ENCODE data around the gene ZNF273.
"Not testable (repeated sequence)": the region's sequence is repeated elsewhere in the genome, so short reads cannot be mapped to it uniquely, and the experiment has no call there.

The ZNF273 gene

DNA sequence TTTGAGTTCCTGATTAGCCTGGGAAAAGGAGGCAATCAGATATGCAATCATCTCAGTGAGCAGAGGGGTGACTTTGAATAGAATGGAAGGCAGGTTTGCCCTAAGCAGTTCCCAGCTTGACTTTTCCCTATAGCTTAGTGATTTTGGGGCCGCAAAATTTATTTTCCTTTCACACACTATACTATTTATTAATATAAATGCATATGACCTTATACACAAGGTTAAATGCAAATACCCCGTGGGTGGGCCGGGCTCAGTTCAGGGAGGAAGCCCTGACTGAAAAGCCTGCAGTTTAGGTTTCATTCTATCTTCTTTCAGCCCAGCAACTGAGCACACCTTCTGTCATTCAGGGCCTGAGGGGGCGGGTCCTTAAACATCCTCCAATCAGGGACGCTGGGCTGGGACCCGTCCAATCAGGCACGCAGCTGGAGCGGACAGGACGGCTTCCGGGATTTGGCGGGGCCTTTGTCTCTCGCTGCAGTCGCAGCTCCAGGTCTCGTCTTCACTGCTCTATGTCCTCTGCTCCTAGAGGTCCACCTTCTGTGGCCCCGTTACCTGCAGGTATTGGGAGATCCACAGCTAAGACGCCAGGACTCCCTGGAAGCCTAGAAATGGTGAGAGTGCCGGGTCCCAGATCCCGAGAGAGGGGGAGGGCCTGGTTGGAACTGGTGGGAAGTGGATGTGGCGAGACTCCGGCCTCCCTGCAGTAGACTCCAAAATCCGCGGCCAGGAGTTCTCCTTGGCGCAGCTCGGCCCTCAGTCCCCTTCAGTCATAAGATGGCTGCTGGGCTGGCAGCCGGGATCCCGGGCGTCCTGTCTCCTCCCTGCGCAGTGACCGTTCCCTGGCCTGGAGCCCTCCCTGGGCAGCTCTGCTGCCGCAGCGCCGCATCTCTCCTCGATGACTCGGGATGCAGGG, at the start of gene ZNF273:
Gene ZNF273, plus strand, starts transcription at position 468 of the 916 bp plus-strand sequence. Its CDS starts 45 bp downstream, at position 513.
- DNase-seq: peak; percentile 93

DNA sequence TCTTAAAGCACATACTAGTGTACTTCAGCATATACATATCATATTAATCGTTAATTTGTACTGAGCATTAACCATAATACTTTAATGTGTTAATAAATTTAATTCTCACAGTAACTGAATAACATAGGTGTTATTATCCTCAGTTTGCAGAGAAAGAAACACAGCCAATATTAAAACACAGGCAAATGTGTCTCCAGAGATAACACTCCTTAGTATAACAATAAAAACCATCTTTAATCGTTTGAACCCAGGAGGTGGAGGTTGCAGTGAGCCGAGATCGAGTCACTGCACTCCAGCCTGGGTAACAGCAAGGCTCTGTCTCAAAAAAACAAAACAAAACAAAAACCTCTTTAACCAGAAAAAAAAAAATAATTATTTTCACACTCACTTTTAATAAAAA, 49.4 kb upstream of the ZNF273 start:
- no peak for DNase-seq

DNA sequence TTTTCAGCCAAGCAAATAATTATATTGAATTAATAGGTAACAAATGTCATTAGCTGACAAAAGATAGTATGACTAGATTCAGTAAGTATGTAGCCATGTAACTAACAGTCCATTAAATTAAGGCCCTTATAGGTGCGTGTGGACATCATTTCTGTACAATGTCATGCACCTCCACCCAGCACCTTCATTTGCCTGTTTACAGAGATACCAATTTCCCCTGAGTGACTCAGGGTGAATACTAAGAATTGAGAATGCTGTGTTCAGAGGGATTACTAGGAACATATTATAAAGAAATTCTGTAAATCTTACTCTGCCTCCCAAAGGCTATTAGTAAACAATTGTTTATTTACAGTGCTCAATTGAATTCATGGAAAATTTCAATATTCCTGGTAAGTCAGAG, 48.1 kb upstream of the ZNF273 start:
- DNase-seq: no peak

GRCh38 chr7:64863021-64863420, 40.1 kb upstream of the ZNF273 start:
- no peak for DNase-seq

DNA sequence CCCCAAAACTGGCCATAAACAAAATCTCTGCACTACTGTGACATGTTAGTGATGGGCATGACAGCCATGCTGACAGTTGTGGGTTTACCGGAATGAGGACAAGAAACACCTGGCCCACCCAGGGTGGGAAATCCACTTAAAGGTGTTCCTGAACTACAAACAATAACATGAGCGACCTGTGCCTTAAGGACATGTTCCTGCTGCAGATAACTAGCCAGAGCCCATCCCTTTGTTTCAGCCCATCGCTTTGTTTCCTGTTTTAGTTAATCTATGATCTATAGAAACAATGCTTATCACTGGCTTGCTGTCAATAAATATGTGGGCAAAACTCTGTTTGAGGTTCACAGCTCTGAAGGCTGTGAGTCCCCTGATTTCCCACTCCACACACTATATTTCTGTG, 39.5 kb upstream of the ZNF273 start:
- not testable (repeated sequence) for DNase-seq

- DNase-seq: no peak
These were observed 39.1 kb upstream of the ZNF273 start for GRCh38 chr7:64863969-64864368.

- DNase-seq: no peak
These were observed 35.1 kb upstream of the ZNF273 start for GRCh38 chr7:64867863-64868440.

DNA sequence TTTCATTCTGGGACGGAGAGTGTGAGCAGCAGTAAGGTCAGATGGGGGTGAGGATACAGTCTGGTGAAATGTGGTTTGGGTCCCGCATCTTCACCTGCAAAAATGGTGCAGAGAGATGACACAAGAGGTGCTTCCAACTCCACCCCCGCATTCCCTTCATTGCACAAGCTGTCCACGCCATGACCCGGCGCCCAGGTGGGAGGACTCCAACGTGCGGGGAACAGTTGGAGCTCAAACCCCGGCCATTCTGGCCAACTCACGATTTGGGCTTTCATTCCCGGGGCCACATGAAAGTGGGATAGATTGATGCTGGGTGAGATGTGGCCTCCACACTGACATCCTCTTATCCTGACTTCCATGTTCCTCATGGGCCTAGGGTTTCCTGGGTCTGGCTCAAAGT, 34.6 kb upstream of the ZNF273 start:
- no peak for DNase-seq

DNA sequence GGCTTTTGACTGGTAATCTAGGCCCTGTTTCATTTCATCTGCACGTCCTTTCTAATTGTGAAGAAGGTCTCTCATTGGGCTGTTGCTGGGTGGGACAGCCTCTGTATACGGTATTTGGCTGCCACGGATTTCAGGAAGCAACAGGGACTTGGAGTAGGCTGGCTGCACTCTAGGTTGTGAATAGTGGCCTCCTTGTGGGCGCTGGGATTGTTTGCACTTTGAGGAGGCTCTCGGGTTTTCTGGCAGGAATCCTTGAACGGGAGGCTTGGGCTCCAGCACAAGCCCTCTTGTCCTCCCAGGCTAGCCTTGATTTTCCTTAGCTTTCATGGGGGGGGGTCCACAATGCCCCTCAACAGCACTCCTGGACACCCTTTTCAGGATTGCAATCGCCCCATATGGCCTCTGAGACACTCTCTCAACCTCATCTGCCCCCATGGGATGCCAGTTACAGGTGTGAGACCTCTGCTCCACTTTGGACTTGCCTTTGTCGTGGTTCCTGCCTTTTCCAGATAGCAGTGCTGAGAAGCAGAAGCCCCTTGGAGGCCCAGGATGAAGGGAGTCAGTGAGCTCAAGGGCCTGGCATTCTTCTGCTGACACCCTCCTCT, 33.9 kb upstream of the ZNF273 start:
- no peak for DNase-seq

- no peak for DNase-seq
These were observed 33.0 kb upstream of the ZNF273 start for GRCh38 chr7:64869912-64870562.

- DNase-seq: no peak
These were observed 32.4 kb upstream of the ZNF273 start for GRCh38 chr7:64870656-64871055.

DNA sequence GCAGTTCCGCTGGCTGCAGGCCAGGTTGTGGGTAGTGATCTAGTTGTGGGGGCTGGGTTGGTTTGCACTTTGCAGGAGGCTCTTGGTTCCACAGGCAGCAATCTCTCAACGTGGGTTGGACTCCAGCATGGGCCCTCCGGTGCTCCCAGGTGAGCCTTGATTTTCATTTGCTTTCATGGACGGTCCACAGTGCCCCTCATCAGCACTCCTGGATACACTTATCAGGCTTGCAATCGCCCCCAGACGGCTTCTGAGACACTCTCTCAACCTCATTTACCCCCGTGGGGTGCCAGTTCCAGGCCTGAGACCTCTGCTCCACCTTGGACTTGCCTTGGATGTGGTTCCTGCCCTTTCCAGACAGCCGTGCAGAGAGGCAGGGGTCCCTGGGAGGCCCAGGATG, 31.3 kb upstream of the ZNF273 start:
- no peak for DNase-seq

- no peak for DNase-seq
These were observed 30.5 kb upstream of the ZNF273 start for GRCh38 chr7:64872351-64873154.

- no peak for DNase-seq
These were observed 29.9 kb upstream of the ZNF273 start for GRCh38 chr7:64873155-64873500.

DNA sequence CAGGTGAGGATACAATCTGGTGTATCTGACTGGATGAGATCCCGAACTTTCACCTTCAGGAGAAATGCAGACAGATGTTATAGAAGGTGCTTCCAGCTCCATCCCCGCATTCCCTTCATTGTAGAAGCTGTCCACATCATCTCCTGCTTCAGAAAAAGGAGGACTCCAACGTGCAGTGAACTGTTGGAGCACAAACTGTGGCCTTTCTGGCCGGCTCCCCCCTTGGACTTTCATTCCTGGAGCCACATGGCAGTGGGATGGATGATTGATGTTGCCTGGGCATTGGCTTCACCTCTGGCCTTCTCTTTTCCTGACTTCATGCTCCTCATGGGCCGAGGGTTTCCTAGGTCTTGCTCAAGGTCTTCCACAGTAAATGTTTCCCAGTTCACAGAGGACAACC, 29.6 kb upstream of the ZNF273 start:
- DNase-seq: no peak

- DNase-seq: no peak
These were observed 29.0 kb upstream of the ZNF273 start for GRCh38 chr7:64874114-64874513.

GRCh38 chr7:64874562-64875250, 28.4 kb upstream of the ZNF273 start:
- no peak for DNase-seq

- DNase-seq: no peak
These were observed 27.8 kb upstream of the ZNF273 start for GRCh38 chr7:64875258-64875657.

GRCh38 chr7:64875658-64876406, 27.2 kb upstream of the ZNF273 start:
- DNase-seq: no peak

DNA sequence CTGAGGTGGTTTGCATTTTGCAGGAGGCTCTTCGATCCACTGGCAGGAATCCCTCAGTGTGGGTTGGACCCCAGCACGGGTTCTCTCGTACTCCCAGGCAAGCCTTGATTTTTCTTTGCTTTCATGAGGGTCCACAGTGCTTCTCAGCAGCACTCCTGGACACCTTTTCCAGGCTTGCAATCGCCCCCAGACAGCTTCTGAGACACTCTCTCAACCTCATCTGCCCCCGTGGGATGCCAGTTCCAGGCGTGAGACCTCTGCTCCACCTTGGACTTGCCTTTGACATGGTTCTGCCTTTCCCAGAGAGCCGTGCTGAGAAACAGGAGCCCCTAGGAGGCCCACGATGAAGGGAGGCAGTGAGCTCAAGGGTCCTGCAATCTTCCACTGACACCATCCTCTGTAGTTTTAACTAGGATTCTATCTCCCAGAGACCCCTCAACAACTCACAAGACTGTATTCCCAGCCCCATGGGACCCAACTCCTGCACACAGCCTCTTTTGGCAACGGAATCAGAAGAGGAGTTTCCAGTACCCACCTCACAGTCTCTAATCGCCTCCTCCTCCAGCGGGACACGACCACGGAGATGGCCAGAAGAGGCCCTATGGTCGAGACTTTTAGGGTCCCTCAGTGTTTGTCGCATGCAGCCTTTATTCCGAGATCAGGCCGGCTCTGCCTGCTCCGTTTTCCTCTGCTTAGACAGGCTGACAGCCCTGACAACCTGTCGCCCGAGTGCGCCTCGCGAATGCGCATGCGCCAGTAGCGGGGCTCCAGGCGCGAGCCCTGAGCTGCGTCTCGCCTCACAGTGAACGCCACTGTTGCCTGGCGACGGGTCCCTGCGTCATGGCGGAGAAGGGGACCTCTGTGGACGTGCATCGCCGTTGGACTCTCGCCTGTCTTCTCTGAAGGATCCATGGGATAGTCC, 26.0 kb upstream of the ZNF273 start:
- DNase-seq: peak; percentile 70 to 76
